Measurements from ENCODE around the gene AKAP8. TPM values are rescaled to one million over a fixed set of nuclear protein-coding genes. Genes with fewer than 3 reads are reported as not detected.

AKAP8 gene
- total and polyA plus RNA-seq, 9 of the 15 experiments (the other 6 are each of a cell fraction or from before 2014, with no cell fraction given): 3.4 to 56.5 (median 15.0) TPM

- TF ChIP-seq PRDM10 (IDR thresholded peaks at IDR 0.05; ENCODE audit: partially characterized antibody) (no peak), MEF2D (tag; conservative IDR thresholded peaks at IDR 0.05; ENCODE audit: low read depth) (no peak), ZNF274 (IDR thresholded peaks at IDR 0.05; ENCODE audit: borderline replicate concordance, low read depth, low read length) (no peak), ZNF263 (CRISPR knock-in tag; IDR thresholded peaks at IDR 0.05; ENCODE audit: borderline replicate concordance) (no peak), FOXM1 (IDR thresholded peaks at IDR 0.05; ENCODE audit: low read depth) (no peak), FOXM1 (CRISPR knock-in tag; IDR thresholded peaks at IDR 0.05; ENCODE audit: low read depth) (no peak; the same call in 1 of the 2 replicates), CEBPG (CRISPR knock-in tag; IDR thresholded peaks at IDR 0.05) (peak; percentile 86), CEBPG (tag; conservative IDR thresholded peaks at IDR 0.05 in 1 of 2, IDR thresholded peaks at IDR 0.05 in 1 of 2) (peak; percentile 82 to 92), RB1 (IDR thresholded peaks at IDR 0.05; ENCODE audit: low read depth) (peak; percentile 48), ELF1 (tag; IDR thresholded peaks at IDR 0.05) (peak; percentile 35; the same call in 1 of the 2 replicates), ZFX (CRISPR knock-in tag; IDR thresholded peaks at IDR 0.05) (peak; percentile 76), ZNF780A (CRISPR knock-in tag; IDR thresholded peaks at IDR 0.05) (no peak)
Observed at GRCh38 chr19:15331419-15332310, 47.9 kb downstream of the AKAP8 start (continued).
